Activated B cell treated with CpG ODN at 0.5 μM for 24 hours (primary cell): ENCODE data around the gene TESK1. TPM values are rescaled to one million over a fixed set of nuclear protein-coding genes. Genes with fewer than 3 reads are reported as not detected.
"Not testable (repeated sequence)": the region's sequence is repeated elsewhere in the genome, so short reads cannot be mapped to it uniquely, and the experiment has no call there.

Source experiments
- ATAC-seq: fragments of 200-7000 bp; cut with Tn5 transposase; one replicate; pipeline ENCODE4 v1.10.0; 2021; ENCODE audit warnings: low read depth, mild to moderate bottlenecking, moderate library complexity
- CTCF ChIA-PET: fragments of 350-600 bp; sonication (Branson Sonifier 250); formaldehyde crosslinking; loops from one replicate; lab custom pipeline; 2021; ENCODE audit warnings: antibody characterized with exemption; lab: Charles Lee
- POLR2A ChIA-PET: fragments of 350-600 bp; sonication (Branson Sonifier 250); formaldehyde crosslinking; loops from one replicate; lab custom pipeline; 2021; ENCODE audit warnings: antibody characterized with exemption; lab: Charles Lee
- DNase-seq: peaks from one replicate; pipeline ENCODE4 v3.0.0; 2022
- H3K27ac Mint-ChIP-seq: one replicate; pipeline ENCODE4 v1.8.0; 2020; ENCODE audit warnings: mixed read lengths
- H3K27me3 Mint-ChIP-seq: one replicate; pipeline ENCODE4 v1.8.0; 2021; ENCODE audit warnings: mixed read lengths
- H3K36me3 Mint-ChIP-seq: one replicate; pipeline ENCODE4 v1.8.0; 2021; ENCODE audit warnings: low read depth, mixed read lengths
- H3K4me1 Mint-ChIP-seq: one replicate; pipeline ENCODE4 v1.8.0; 2021; ENCODE audit warnings: mixed read lengths
- H3K4me3 Mint-ChIP-seq: one replicate; pipeline ENCODE4 v1.8.0; 2020; ENCODE audit warnings: mild to moderate bottlenecking, mixed read lengths
- H3K9me3 Mint-ChIP-seq: one replicate; pipeline ENCODE4 v1.8.0; 2020; ENCODE audit warnings: mixed read lengths
- intact Hi-C: fragments of 100-400 bp; cut with micrococcal nuclease; formaldehyde crosslinking; loops from one replicate; pipeline ENCODE4 v1.15.1; 2024
- total RNA-seq: library from RNA; stranded (reverse); gene quantifications from 2 replicates; pipeline ENCODE4 v1.2.3, GENCODE V29; 2022
- TF ChIP-seq, protein P1 (sequence below): fragments of 200-600 bp; IDR thresholded peaks from one replicate; pipeline ENCODE4 v1.8.0; 2022; ENCODE audit warnings: antibody characterized with exemption, mild to moderate bottlenecking

The TESK1 gene
- total RNA-seq, 1 donor from 2014 or later: 51.9 TPM

GRCh38 chr9:35636135-35636876, 31.2 kb downstream of the TESK1 start:
- H3K27me3 Mint-ChIP-seq: no peaks in the 10 kb centered on the region
- H3K9me3 Mint-ChIP-seq: no peaks in the 10 kb centered on the region
- ChIA-PET POLR2A (interaction anchor here (0.5 to 3.3 kb wide), 9 partner anchors 10 to 178 kb away, joined by 3 to 96 read pairs (median 4); partner anchors contain the start of genes CCDC107, CD72, HINT2 and RMRP), CTCF (interaction anchor here (1.2 to 1.9 kb wide), 4 partner anchors 10 to 24 kb away, joined by 3 to 7 read pairs (median 5); no protein-coding TSS in a partner anchor)
- ATAC-seq (peak; percentile 64), DNase-seq (no peak)
- H3K27ac Mint-ChIP-seq: peak overlapping the region; percentile 94
- TF ChIP-seq, protein P1, sequence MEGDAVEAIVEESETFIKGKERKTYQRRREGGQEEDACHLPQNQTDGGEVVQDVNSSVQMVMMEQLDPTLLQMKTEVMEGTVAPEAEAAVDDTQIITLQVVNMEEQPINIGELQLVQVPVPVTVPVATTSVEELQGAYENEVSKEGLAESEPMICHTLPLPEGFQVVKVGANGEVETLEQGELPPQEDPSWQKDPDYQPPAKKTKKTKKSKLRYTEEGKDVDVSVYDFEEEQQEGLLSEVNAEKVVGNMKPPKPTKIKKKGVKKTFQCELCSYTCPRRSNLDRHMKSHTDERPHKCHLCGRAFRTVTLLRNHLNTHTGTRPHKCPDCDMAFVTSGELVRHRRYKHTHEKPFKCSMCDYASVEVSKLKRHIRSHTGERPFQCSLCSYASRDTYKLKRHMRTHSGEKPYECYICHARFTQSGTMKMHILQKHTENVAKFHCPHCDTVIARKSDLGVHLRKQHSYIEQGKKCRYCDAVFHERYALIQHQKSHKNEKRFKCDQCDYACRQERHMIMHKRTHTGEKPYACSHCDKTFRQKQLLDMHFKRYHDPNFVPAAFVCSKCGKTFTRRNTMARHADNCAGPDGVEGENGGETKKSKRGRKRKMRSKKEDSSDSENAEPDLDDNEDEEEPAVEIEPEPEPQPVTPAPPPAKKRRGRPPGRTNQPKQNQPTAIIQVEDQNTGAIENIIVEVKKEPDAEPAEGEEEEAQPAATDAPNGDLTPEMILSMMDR: no peak
- H3K4me1 Mint-ChIP-seq: peaks cover 80% of the 10 kb centered on the region
- peaks cover 6% of the 10 kb centered on the region for H3K36me3 Mint-ChIP-seq
- H3K4me3 Mint-ChIP-seq: peak overlapping the region; percentile 71
- intact Hi-C loops: loop anchor here (1.0 kb wide), 3 partner anchors 17 to 32 kb away; no protein-coding TSS in a partner anchor

DNA sequence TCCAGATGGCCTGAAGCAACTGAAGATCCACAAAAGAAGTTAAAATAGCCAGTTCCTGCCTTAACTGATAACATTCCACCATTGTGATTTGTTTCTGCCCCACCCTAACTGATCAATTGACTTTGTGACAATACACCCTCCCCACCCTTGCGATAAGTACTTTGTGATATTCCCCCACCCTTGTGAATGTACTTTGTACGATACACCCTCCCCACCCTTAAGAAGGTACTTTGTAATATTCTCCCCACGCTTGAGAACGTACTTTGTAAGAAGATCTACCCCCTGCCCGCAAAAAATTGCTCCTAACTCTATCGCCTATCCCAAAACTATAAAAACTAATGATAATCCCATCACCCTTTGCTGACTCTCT, 31.8 kb downstream of the TESK1 start:
- not testable (repeated sequence) for ATAC-seq, H3K36me3 Mint-ChIP-seq, DNase-seq, H3K27me3 Mint-ChIP-seq, H3K9me3 Mint-ChIP-seq
- POLR2A ChIA-PET: interaction anchor here (0.5 to 3.3 kb wide), 6 partner anchors 9 to 177 kb away, joined by 3 to 96 read pairs (median 4); partner anchors contain the start of genes CD72 and HINT2
- CTCF ChIA-PET: interaction anchor here (1.3 to 1.9 kb wide), 2 partner anchors 9 to 24 kb away, joined by 4 to 6 read pairs; no protein-coding TSS in a partner anchor
- Mint-ChIP-seq H3K4me1 (peaks cover 85% of the 10 kb centered on the region), H3K27ac (peak overlapping the region; percentile 94), H3K4me3 (peak overlapping the region; percentile 28)
- intact Hi-C loops: loop anchor here (1.0 kb wide), 3 partner anchors 18 to 33 kb away; no protein-coding TSS in a partner anchor

- peaks cover 91% of the 10 kb centered on the region for H3K4me1 Mint-ChIP-seq
- ChIA-PET POLR2A (interaction anchor here (1.1 to 3.4 kb wide), 3 partner anchors 8 to 21 kb away, joined by 3 to 55 read pairs (median 12); partner anchors contain the start of genes CCDC107, CD72 and RMRP), CTCF (interaction anchor here (1.1 kb wide), 1 partner anchor 9 kb away, joined by 6 read pairs; no protein-coding TSS in a partner anchor)
- H3K9me3 Mint-ChIP-seq, DNase-seq, intact Hi-C loops, H3K36me3 Mint-ChIP-seq, H3K27me3 Mint-ChIP-seq, ATAC-seq: not testable (repeated sequence)
- H3K27ac Mint-ChIP-seq: peak overlapping the region; percentile 94
- H3K4me3 Mint-ChIP-seq: peak overlapping the region; percentile 20
Observed at GRCh38 chr9:35637427-35637955, 32.4 kb downstream of the TESK1 start.

- H3K27me3 Mint-ChIP-seq, ATAC-seq, DNase-seq, H3K9me3 Mint-ChIP-seq, intact Hi-C loops: not testable (repeated sequence)
- H3K4me3 Mint-ChIP-seq: peak overlapping the region; percentile 50
- POLR2A ChIA-PET: interaction anchor here (0.7 to 3.4 kb wide), 7 partner anchors 9 to 206 kb away, joined by 3 to 55 read pairs (median 7); partner anchors contain the start of genes CCDC107, CD72, CREB3 and RMRP
- peak overlapping the region; percentile 94 for H3K27ac Mint-ChIP-seq
- CTCF ChIA-PET: interaction anchor here (0.7 to 2.9 kb wide), 5 partner anchors 8 to 104 kb away, joined by 3 to 8 read pairs (median 5); partner anchors contain the start of gene CCDC107
- peaks cover 14% of the 10 kb centered on the region for H3K36me3 Mint-ChIP-seq
- H3K4me1 Mint-ChIP-seq: peaks cover 97% of the 10 kb centered on the region
Observed at GRCh38 chr9:35638751-35639150, 33.7 kb downstream of the TESK1 start.

DNA sequence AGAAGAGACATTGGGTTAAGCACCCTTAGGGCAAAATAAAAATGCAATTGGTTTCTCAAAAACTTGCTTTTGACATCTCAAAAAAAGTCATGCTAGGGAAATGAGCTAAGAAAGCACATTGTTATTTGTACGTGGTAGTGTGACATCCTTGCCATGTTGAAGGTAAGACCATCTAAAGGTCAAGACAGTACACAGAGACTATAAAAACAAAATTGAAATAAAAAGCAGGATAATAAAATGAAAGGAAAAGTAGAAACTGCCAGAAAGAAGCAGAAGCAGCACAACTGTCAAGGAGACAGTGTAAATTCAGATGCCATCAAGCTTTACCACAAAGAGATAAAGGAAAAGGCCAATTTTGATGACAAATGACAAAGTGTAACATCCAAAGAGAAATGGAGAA, 34.2 kb downstream of the TESK1 start:
- H3K9me3 Mint-ChIP-seq, H3K27me3 Mint-ChIP-seq, ATAC-seq, DNase-seq, intact Hi-C loops: not testable (repeated sequence)
- H3K27ac Mint-ChIP-seq: peak overlapping the region; percentile 94
- POLR2A ChIA-PET: interaction anchor here (0.7 to 3.4 kb wide), 7 partner anchors 11 to 205 kb away, joined by 3 to 55 read pairs (median 7); partner anchors contain the start of genes CCDC107, CD72, CREB3 and RMRP
- CTCF ChIA-PET: interaction anchor here (0.7 to 2.9 kb wide), 4 partner anchors 19 to 104 kb away, joined by 3 to 8 read pairs (median 4); partner anchors contain the start of gene CCDC107
- H3K4me1 Mint-ChIP-seq: peaks cover 92% of the 10 kb centered on the region
- H3K36me3 Mint-ChIP-seq: peaks cover 14% of the 10 kb centered on the region
- H3K4me3 Mint-ChIP-seq: peak overlapping the region; percentile 45

DNA sequence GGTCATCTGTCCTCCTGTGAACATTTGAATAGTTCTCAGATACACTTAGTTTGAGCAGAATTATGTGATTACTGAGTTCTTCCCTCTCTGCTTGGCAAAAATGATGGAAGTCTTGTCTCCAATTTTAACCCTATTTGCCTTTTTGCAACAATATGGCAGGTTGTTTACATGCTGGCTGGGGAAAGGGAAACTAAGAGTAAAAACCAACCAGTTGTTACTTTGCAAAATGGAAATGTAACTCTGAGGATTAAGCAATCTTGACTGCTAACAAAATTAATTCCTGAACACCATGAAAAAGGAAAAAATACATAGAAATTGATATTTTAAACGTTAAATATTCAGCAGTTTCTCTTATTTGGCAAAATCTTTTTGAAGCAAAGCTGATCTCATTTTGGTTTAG, 34.6 kb downstream of the TESK1 start:
- H3K9me3 Mint-ChIP-seq: no peaks in the 10 kb centered on the region
- no peak for ATAC-seq

DNA sequence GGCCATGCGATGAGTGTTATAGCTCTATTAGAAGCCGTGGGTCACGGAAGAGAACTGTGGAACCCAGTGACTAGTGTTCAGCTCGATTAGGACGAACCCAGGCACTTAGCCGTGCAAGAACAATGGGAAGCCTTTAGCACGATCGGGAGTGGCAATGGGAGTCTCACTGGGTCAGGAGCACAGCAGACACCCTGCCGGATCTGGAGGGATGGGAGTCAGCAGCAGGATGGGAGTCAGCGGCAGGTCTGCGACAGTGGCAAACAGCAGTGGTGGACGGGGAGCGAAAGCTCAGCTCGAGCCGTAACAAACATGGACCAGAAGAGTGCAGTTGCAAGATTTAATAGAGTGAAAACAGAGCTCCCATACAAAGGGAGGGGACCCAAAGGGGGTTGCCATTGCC, 35.4 kb downstream of the TESK1 start:
- CTCF ChIA-PET: interaction anchor here (1.2 to 2.9 kb wide), 6 partner anchors 15 to 29 kb away, joined by 3 to 8 read pairs (median 4); partner anchors contain the start of gene CCDC107
- peaks cover 20% of the 10 kb centered on the region for H3K36me3 Mint-ChIP-seq
- H3K27ac Mint-ChIP-seq: peak overlapping the region; percentile 41
- ATAC-seq, H3K4me3 Mint-ChIP-seq, DNase-seq, H3K27me3 Mint-ChIP-seq, H3K9me3 Mint-ChIP-seq, intact Hi-C loops: not testable (repeated sequence)
- POLR2A ChIA-PET: interaction anchor here (0.6 to 3.4 kb wide), 5 partner anchors 10 to 91 kb away, joined by 3 to 55 read pairs (median 7); partner anchors contain the start of genes CCDC107, CD72, CREB3 and RMRP
- H3K4me1 Mint-ChIP-seq: peaks cover 92% of the 10 kb centered on the region

More for the DNA sequence above, 34.6 kb downstream of the TESK1 start:
- peak overlapping the region; percentile 94 for H3K27ac Mint-ChIP-seq
- H3K4me1 Mint-ChIP-seq: peaks cover 92% of the 10 kb centered on the region
- CTCF ChIA-PET: interaction anchor here (0.7 to 2.9 kb wide), 7 partner anchors 14 to 103 kb away, joined by 3 to 8 read pairs (median 3); partner anchors contain the start of gene CCDC107
- intact Hi-C loops: no loop called here
- H3K36me3 Mint-ChIP-seq: peaks cover 18% of the 10 kb centered on the region
- H3K27me3 Mint-ChIP-seq: no peaks in the 10 kb centered on the region
- peak overlapping the region; percentile 45 for H3K4me3 Mint-ChIP-seq
- POLR2A ChIA-PET: interaction anchor here (1.2 to 3.4 kb wide), 5 partner anchors 11 to 92 kb away, joined by 3 to 55 read pairs (median 7); partner anchors contain the start of genes CCDC107, CD72, CREB3 and RMRP
- TF ChIP-seq, protein P1: no peak
- no peak for DNase-seq

- H3K4me3 Mint-ChIP-seq: peak overlapping the region; percentile 51
- POLR2A ChIA-PET, ATAC-seq, DNase-seq, intact Hi-C loops, H3K9me3 Mint-ChIP-seq, H3K27me3 Mint-ChIP-seq: not testable (repeated sequence)
- H3K4me1 Mint-ChIP-seq: peaks cover 92% of the 10 kb centered on the region
- peaks cover 25% of the 10 kb centered on the region for H3K36me3 Mint-ChIP-seq
- H3K27ac Mint-ChIP-seq: peak overlapping the region; percentile 85
- CTCF ChIA-PET: interaction anchor here (1.3 to 2.9 kb wide), 2 partner anchors 23 to 25 kb away, joined by 4 to 8 read pairs; no protein-coding TSS in a partner anchor
Observed at GRCh38 chr9:35641478-35641877, 36.4 kb downstream of the TESK1 start.
